Lower leg skin (tissue), 4 donors: ENCODE data around the gene ABCG1. TPM values are rescaled to one million over a fixed set of nuclear protein-coding genes. Genes with fewer than 3 reads are reported as not detected.
A peak's percentile ranks its signal among the peaks of the same experiment; 100 is the strongest.

Experiments
- DNase-seq, 2 donors: peaks; one replicate each; pipeline ENCODE4 v3.0.0-alpha.2; 2019; ENCODE audit warnings: low spot score in 2 of 2
- H3K4me3 ChIP-seq: fragments of 200-600 bp; sonication (generic); 2 replicates; pipeline ENCODE4 v1.5.1; 2017; ENCODE audit warnings: mild to moderate bottlenecking, low read depth; ENCODE audit not compliant: poor library complexity, severe bottlenecking
- POLR2A ChIP-seq, 2 donors: fragments of 450-650 bp; IDR thresholded peaks; one replicate each; pipeline ENCODE4 v1.6.1; 2016 to 2017; ENCODE audit warnings: antibody characterized with exemption in 2 of 2, mild to moderate bottlenecking in 1 of 2, moderate library complexity in 1 of 2
- WGBS, 2 donors: methylation state at CpG; one replicate each; pipeline ENCODE4 v1.1.5; 2018; 5-methylcytosine and 5-hydroxymethylcytosine counted together
- intact Hi-C: fragments of 100-400 bp; cut with DNase I; formaldehyde crosslinking; loops from one replicate; pipeline ENCODE4 v1.15.0; 2023; ENCODE audit warnings: low total_unique reads
- total RNA-seq, 4 donors: library from RNA; depleted of rRNA; stranded (reverse); fragments of >200 nt; gene quantifications; one replicate each; pipeline ENCODE4 v1.1.0, GENCODE V29; 2016
- TF ChIP-seq, protein P1 (sequence below), 3 donors: fragments of 450-650 bp; IDR thresholded peaks; one replicate each; pipeline ENCODE4 v1.5.1; 2016; ENCODE audit warnings: antibody characterized with exemption in 3 of 3, mild to moderate bottlenecking in 3 of 3, moderate library complexity in 2 of 3

The ABCG1 gene
- total RNA-seq, 4 donors from 2014 or later: 49.4 to 80.2 (median 52.7) TPM

DNA sequence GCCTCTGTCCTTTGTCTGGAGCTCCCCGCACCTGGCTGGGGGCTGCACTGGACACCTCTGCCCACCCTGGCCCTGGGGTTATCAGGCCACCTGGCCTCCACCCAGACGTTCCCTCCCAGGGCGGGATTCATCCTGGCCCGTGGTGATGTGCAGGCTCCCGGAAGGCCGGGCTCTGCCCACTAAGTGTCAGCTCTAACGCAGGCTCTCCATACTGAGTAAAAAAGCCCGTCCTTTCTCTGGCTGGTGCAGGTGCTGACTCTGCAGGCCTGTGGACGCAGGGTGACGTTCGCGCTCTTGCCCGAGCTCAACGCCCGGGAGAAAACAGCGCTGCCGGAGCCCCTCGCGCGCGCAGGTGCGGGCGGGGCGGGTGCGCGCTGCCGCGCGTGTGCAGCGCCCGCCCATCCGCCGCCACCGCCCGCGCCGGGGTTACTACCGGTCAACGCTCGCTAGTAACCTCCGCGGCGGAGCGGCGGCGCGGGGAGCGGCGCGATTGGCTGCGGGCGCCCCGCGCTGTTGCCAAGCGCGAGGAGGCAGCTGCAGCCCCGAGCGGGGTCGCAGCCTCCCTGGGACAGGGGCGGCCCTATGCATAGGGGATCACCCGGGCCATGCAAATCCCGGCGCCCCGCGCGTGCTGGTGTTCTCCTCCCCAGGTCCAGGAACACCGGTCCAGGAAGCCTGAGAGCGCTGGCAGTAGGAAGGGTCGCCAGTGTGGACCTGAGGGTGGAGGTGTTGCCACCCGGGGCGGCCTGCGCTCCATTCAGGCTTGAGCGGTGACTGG lies 15.7 kb downstream of the ABCG1 start:
- WGBS, 2 donors: 0 to 3% methylated on average over 12 to 51 of the region's 73 CpGs
- TF ChIP-seq, protein P1, sequence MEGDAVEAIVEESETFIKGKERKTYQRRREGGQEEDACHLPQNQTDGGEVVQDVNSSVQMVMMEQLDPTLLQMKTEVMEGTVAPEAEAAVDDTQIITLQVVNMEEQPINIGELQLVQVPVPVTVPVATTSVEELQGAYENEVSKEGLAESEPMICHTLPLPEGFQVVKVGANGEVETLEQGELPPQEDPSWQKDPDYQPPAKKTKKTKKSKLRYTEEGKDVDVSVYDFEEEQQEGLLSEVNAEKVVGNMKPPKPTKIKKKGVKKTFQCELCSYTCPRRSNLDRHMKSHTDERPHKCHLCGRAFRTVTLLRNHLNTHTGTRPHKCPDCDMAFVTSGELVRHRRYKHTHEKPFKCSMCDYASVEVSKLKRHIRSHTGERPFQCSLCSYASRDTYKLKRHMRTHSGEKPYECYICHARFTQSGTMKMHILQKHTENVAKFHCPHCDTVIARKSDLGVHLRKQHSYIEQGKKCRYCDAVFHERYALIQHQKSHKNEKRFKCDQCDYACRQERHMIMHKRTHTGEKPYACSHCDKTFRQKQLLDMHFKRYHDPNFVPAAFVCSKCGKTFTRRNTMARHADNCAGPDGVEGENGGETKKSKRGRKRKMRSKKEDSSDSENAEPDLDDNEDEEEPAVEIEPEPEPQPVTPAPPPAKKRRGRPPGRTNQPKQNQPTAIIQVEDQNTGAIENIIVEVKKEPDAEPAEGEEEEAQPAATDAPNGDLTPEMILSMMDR (IDR thresholded peaks at IDR 0.05): no peak
- TF ChIP-seq POLR2A (IDR thresholded peaks at IDR 0.05): no peak
- intact Hi-C loops: no loop called here
- peak overlapping the region; percentile 19 for H3K4me3 ChIP-seq
- DNase-seq: peak in 1 of 2 donors; percentile 91

DNA sequence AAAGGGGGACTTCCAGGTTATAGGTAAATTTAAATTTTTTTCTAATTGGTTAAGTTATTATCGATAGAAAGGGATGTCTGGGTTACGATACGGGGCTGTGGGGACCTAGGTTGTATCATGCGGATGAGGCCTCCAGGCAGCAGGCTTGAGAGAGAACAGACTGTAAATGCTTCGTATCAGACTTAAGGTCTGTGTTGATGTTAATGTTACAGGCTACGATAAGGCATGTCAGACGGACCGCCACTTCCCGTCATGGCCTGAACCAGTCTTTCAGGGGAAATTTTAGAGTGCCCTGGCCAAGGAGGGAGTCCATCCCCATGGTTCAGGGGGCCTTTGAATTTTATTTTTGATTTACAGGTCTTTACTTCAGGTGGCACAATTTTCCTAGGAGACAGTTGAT lies 16.7 kb downstream of the ABCG1 start:
- 77 to 85% methylated on average over 9 of the region's 9 CpGs for WGBS, 2 donors
- DNase-seq: no peak
- intact Hi-C loops: no loop called here
- TF ChIP-seq POLR2A (IDR thresholded peaks at IDR 0.05): no peak
- TF ChIP-seq, protein P1 (IDR thresholded peaks at IDR 0.05): no peak
- H3K4me3 ChIP-seq: no peak overlapping the region

DNA sequence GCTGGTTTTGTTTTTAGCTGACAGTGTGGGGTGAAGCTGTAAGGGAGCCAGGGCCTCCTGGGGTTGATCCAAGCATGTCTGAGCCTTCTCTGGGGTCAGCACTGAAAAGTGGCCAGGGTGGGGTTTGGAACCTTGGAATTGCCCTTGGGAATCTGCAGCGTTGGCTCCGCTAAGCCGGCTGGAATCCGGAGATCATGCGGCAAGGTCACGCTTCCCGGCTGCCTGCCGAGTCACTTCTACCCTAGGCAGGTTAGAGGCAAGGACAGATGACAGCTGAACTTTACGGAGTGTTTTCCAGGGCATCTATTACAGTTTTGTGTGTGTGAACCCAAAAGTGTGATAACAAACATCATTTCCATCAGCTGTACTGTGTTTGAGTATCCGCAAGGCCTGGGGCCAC lies 17.1 kb downstream of the ABCG1 start:
- TF ChIP-seq, protein P1 (IDR thresholded peaks at IDR 0.05): no peak
- TF ChIP-seq POLR2A (IDR thresholded peaks at IDR 0.05): no peak
- H3K4me3 ChIP-seq: no peak overlapping the region
- WGBS, 2 donors: 80 to 84% methylated on average over 10 of the region's 10 CpGs
- no peak for DNase-seq
- intact Hi-C loops: no loop called here

DNA sequence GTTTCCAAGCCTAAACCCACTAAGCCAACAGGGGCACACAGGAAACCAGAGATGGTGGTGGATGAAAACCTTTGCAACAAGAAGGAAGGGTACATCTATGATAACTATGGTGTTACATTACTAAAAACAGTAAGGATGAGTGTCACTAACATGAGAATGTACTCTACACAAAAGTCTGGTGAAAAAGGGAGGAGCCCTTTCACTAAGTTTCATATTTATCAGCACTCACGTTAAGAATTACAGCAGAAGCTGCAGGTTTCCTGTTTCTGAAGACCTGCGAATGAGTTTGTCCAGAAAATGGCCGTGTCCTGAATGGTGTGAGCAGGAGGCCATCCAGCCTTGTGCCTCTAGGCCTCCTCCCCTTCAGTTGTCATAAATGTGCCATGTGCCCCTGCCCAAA lies 17.8 kb downstream of the ABCG1 start:
- intact Hi-C loops: no loop called here
- WGBS, 2 donors: 58 to 61% methylated on average over 3 of the region's 3 CpGs
- no peak for DNase-seq

DNA sequence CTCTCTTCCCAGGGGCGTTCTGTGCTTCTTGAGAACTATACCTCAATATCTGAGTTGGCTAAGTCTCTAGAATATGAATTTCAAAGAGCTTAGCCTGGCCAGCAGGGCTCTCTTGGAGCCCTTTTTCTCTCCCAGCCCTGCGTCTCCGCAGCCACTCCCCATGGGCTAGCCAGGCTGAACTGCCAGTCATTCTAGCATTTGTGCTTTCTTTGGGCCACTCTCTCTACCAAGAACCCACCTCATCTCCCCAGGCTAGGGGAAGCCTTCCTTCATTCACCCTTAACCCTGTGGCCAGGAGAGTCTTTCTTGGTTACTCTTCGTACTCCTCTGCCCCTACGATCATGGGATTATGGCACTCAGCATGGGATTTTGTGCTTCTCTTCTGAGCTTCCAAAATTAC lies 18.2 kb downstream of the ABCG1 start:
- WGBS, 2 donors: 93 to 95% methylated on average over 5 of the region's 5 CpGs
- TF ChIP-seq, protein P1 (IDR thresholded peaks at IDR 0.05): no peak
- TF ChIP-seq POLR2A (IDR thresholded peaks at IDR 0.05): no peak

More for the DNA sequence above, 17.8 kb downstream of the ABCG1 start:
- H3K4me3 ChIP-seq: no peak overlapping the region
- no peak for TF ChIP-seq POLR2A (IDR thresholded peaks at IDR 0.05)
- TF ChIP-seq, protein P1 (IDR thresholded peaks at IDR 0.05): no peak

DNA sequence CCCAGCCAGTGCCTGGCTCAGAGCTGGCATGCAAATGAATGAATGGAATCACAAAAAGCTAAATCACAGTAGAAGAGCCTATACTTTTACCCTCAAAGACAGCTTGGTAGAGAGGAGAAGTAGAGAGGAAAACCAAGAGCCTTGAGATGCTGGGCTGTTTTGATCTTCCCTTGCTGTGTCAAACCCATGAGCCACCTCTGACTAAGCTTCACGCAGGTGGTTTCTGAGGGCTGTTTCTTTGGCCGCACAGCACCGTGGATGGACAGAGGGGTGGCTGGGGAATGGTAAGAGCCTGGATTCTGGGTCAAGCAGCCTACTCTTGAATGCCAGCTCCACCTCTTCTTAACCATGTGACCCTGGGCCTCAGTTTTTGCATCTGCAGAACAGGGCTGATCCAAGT lies 18.6 kb downstream of the ABCG1 start:
- 93 to 100% methylated on average over 3 of the region's 3 CpGs for WGBS, 2 donors
- H3K4me3 ChIP-seq: no peak overlapping the region
- no peak for DNase-seq
- TF ChIP-seq, protein P1 (IDR thresholded peaks at IDR 0.05): no peak
- TF ChIP-seq POLR2A (IDR thresholded peaks at IDR 0.05): no peak
- intact Hi-C loops: no loop called here

More for the DNA sequence above, 18.2 kb downstream of the ABCG1 start:
- H3K4me3 ChIP-seq: no peak overlapping the region
- intact Hi-C loops: no loop called here
- DNase-seq: no peak
